Activated T-cell treated with anti-CD3 and anti-CD28 coated beads for 4 hours (primary cell): Measurements from ENCODE around the gene PIK3CB.
"Not testable (repeated sequence)": the region's sequence is repeated elsewhere in the genome, so short reads cannot be mapped to it uniquely, and the experiment has no call there.

ENCODE experiments used
- DNase-seq: peaks from one replicate; pipeline ENCODE4 v3.0.0-alpha.2; 2020

PIK3CB gene

GRCh38 chr3:138802223-138802622 is 32.5 kb downstream of the PIK3CB start:
- not testable (repeated sequence) for DNase-seq

GRCh38 chr3:138801792-138802191 is 32.9 kb downstream of the PIK3CB start:
- no peak for DNase-seq

GRCh38 chr3:138800248-138800647 is 34.5 kb downstream of the PIK3CB start:
- DNase-seq = no peak

- DNase-seq = no peak
Measured at GRCh38 chr3:138799822-138800221, 34.9 kb downstream of the PIK3CB start.

- no peak for DNase-seq
Measured at GRCh38 chr3:138797508-138798038, 37.2 kb downstream of the PIK3CB start.

GRCh38 chr3:138796761-138797160 is 38.0 kb downstream of the PIK3CB start:
- DNase-seq = no peak

- no peak for DNase-seq
Measured at GRCh38 chr3:138786788-138787271, 47.9 kb downstream of the PIK3CB start.

GRCh38 chr3:138785951-138786350 is 48.8 kb downstream of the PIK3CB start:
- no peak for DNase-seq

GRCh38 chr3:138785362-138785857 is 49.3 kb downstream of the PIK3CB start:
- DNase-seq = not testable (repeated sequence)

GRCh38 chr3:138782755-138783154 is 52.0 kb downstream of the PIK3CB start:
- DNase-seq = no peak

GRCh38 chr3:138781012-138781470 is 53.7 kb downstream of the PIK3CB start:
- peak; percentile 0 for DNase-seq

- no peak for DNase-seq
Measured at GRCh38 chr3:138778643-138779042, 56.1 kb downstream of the PIK3CB start.

- no peak for DNase-seq
Measured at GRCh38 chr3:138776961-138777360, 57.8 kb downstream of the PIK3CB start.

GRCh38 chr3:138775254-138775595 is 59.5 kb downstream of the PIK3CB start:
- DNase-seq = no peak

GRCh38 chr3:138774529-138775253 is 60.0 kb downstream of the PIK3CB start:
- no peak for DNase-seq

- no peak for DNase-seq
Measured at GRCh38 chr3:138771585-138771984, 63.1 kb downstream of the PIK3CB start.

- DNase-seq = no peak
Measured at GRCh38 chr3:138769616-138770015, 65.1 kb downstream of the PIK3CB start.

GRCh38 chr3:138768946-138769345 is 65.8 kb downstream of the PIK3CB start:
- DNase-seq = no peak

GRCh38 chr3:138768125-138768524 is 66.6 kb downstream of the PIK3CB start:
- no peak for DNase-seq

GRCh38 chr3:138767498-138768104 is 67.1 kb downstream of the PIK3CB start:
- DNase-seq = no peak

GRCh38 chr3:138761002-138761401 is 73.7 kb downstream of the PIK3CB start:
- no peak for DNase-seq

GRCh38 chr3:138748190-138748589 is 86.5 kb downstream of the PIK3CB start:
- DNase-seq = no peak

GRCh38 chr3:138747225-138747624 is 87.5 kb downstream of the PIK3CB start:
- no peak for DNase-seq

GRCh38 chr3:138740072-138740471 is 94.7 kb downstream of the PIK3CB start:
- no peak for DNase-seq
